Mesenchymal stem cell (in vitro differentiated cells and primary cell): Measurements from ENCODE around the gene C19orf18.
A peak's percentile ranks its signal among the peaks of the same experiment; 100 is the strongest.

Experiments
- DNase-seq: peaks from one replicate; pipeline ENCODE4 v3.0.0-alpha.2; 2013
- H2AFZ ChIP-seq: one replicate; pipeline ENCODE4 v1.6.1; 2013; ENCODE audit warnings: low read depth, mild to moderate bottlenecking, control low read depth, inconsistent platforms, low read length, moderate library complexity
- H2AK5ac ChIP-seq: 2 replicates; pipeline ENCODE4 v1.6.1; 2013; ENCODE audit warnings: low read length, moderate library complexity, mild to moderate bottlenecking, inconsistent platforms; ENCODE audit not compliant: severe bottlenecking
- H2BK120ac ChIP-seq: one replicate; pipeline ENCODE4 v1.6.1; 2013; ENCODE audit warnings: low read depth, mild to moderate bottlenecking, inconsistent platforms, low read length, moderate library complexity
- H2BK12ac ChIP-seq, 2 experiments: one replicate each; pipeline ENCODE4 v1.6.1; 2013; ENCODE audit warnings: inconsistent platforms in 2 of 2, low read length in 2 of 2, mild to moderate bottlenecking in 2 of 2, moderate library complexity in 2 of 2, control low read depth in 1 of 2
- H2BK15ac ChIP-seq: one replicate; pipeline ENCODE4 v1.6.1; 2013; ENCODE audit warnings: mild to moderate bottlenecking, low read depth, inconsistent platforms; ENCODE audit not compliant: poor library complexity, severe bottlenecking
- H2BK5ac ChIP-seq: 2 replicates; pipeline ENCODE4 v1.6.1; 2013; ENCODE audit warnings: low read depth, mild to moderate bottlenecking, low read length, control low read depth, inconsistent platforms; ENCODE audit not compliant: poor library complexity, severe bottlenecking
- H3K14ac ChIP-seq, 2 experiments: one replicate each; pipeline ENCODE4 v1.6.1; 2013; ENCODE audit warnings: inconsistent platforms in 2 of 2, low read length in 2 of 2, control low read depth in 1 of 2, mild to moderate bottlenecking in 1 of 2, moderate library complexity in 1 of 2
- H3K18ac ChIP-seq, 2 experiments: one replicate each; pipeline ENCODE4 v1.6.1; 2013; ENCODE audit warnings: inconsistent platforms in 2 of 2, low read length in 2 of 2, control low read depth in 1 of 2, low read depth in 1 of 2, mild to moderate bottlenecking in 1 of 2
- H3K23ac ChIP-seq, 2 experiments: one replicate each; pipeline ENCODE4 v1.6.1; 2013; ENCODE audit warnings: inconsistent platforms in 2 of 2, low read length in 2 of 2, mild to moderate bottlenecking in 2 of 2, moderate library complexity in 2 of 2, control low read depth in 1 of 2
- H3K27ac ChIP-seq: 2 replicates; pipeline ENCODE4 v1.5.1; 2013; ENCODE audit warnings: mild to moderate bottlenecking, moderate library complexity, low read length, control low read depth, inconsistent platforms; ENCODE audit not compliant: poor library complexity, severe bottlenecking
- H3K27me3 ChIP-seq, 2 experiments: 2 replicates each; pipeline versions ENCODE4 v1.6.1 to v1.7.0; 2013; ENCODE audit warnings: low read length in 2 of 2, mild to moderate bottlenecking in 2 of 2, moderate library complexity in 2 of 2, control low read depth in 1 of 2, inconsistent platforms in 1 of 2; ENCODE audit not compliant: control insufficient read depth in 1 of 2, insufficient read depth in 1 of 2
- H3K36me3 ChIP-seq, 2 experiments: 2 replicates each; pipeline versions ENCODE4 v1.6.1 to v1.7.0; 2013; ENCODE audit warnings: low read length in 2 of 2, control low read depth in 1 of 2, inconsistent platforms in 1 of 2, low read depth in 1 of 2, mild to moderate bottlenecking in 1 of 2; ENCODE audit not compliant: insufficient read depth in 2 of 2, control insufficient read depth in 1 of 2
- H3K4ac ChIP-seq, 2 experiments: one replicate each; pipeline ENCODE4 v1.6.1; 2013; ENCODE audit warnings: inconsistent platforms in 2 of 2, low read length in 2 of 2, mild to moderate bottlenecking in 2 of 2, moderate library complexity in 2 of 2, control low read depth in 1 of 2, low read depth in 1 of 2
- H3K4me1 ChIP-seq: 2 replicates; pipeline ENCODE4 v1.6.1; 2013; ENCODE audit warnings: low read depth, low read length, control low read depth; ENCODE audit not compliant: control insufficient read depth, insufficient read depth
- H3K4me2 ChIP-seq: 2 replicates; pipeline ENCODE4 v1.6.1; 2013; ENCODE audit warnings: low read length, mild to moderate bottlenecking, inconsistent platforms; ENCODE audit not compliant: poor library complexity, severe bottlenecking
- H3K4me3 ChIP-seq, 2 experiments: 2 replicates each; pipeline versions ENCODE4 v1.5.1 to v1.7.0; 2013; ENCODE audit warnings: low read length in 2 of 2, mild to moderate bottlenecking in 2 of 2, control low read depth in 1 of 2, low read depth in 1 of 2; ENCODE audit not compliant: insufficient read depth in 1 of 2
- H3K79me1 ChIP-seq: replicated peaks from 2 replicates; pipeline ENCODE4 v1.6.1; 2013; ENCODE audit warnings: mild to moderate bottlenecking, control low read depth, low read length, inconsistent platforms; ENCODE audit not compliant: poor library complexity, severe bottlenecking
- H3K9ac ChIP-seq: 2 replicates; pipeline ENCODE4 v1.7.0; 2013; ENCODE audit warnings: mild to moderate bottlenecking, low read length, moderate library complexity
- H3K9me3 ChIP-seq: 2 replicates; pipeline ENCODE4 v1.7.0; 2013; ENCODE audit warnings: mild to moderate bottlenecking, low read length; ENCODE audit not compliant: control insufficient read depth
- H4K8ac ChIP-seq: one replicate; pipeline ENCODE4 v1.6.1; 2013; ENCODE audit warnings: inconsistent platforms, mild to moderate bottlenecking, low read length, moderate library complexity
- H4K91ac ChIP-seq: one replicate; pipeline ENCODE4 v1.6.1; 2013; ENCODE audit warnings: mild to moderate bottlenecking, low read length, inconsistent platforms
- WGBS: methylation state at CpG from one replicate; pipeline ENCODE4 v1.1.7; 2013; ENCODE audit warnings: mixed read lengths; 5-methylcytosine and 5-hydroxymethylcytosine counted together

C19orf18 gene

DNA sequence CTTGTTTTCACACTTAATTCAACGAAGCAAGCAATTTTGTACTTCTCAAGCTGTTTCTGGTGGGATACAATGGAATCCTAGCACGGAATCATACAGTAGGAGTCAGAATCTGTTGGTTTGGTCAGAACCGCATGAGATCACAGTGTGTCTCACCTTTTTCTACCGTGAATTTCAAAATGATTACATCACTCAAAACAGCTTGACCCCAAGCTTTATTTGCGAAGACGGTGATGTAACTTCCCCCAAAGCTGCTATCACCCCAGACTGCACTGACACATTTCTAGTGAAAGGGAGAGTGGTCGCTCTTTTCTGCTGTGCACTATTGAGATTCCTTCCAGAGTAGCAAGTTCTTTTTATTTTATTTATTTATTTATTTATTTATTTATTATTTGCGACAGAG lies 9.6 kb downstream of the C19orf18 start:
- no peak overlapping the region for H3K27ac ChIP-seq
- H3K18ac ChIP-seq, result no peak overlapping the region
- no peak overlapping the region for H2BK15ac ChIP-seq
- no peak overlapping the region for H2BK5ac ChIP-seq
- H3K9ac ChIP-seq, result no peak overlapping the region
- no peak overlapping the region for H4K91ac ChIP-seq
- H3K4ac ChIP-seq, result no peak overlapping the region
- no peak overlapping the region for H3K23ac ChIP-seq
- no peak overlapping the region for H2BK12ac ChIP-seq
- H3K4me3 ChIP-seq, result peak overlapping the region in 1 of 2 experiments; percentile 53
- H3K27me3 ChIP-seq, result no peaks in the 10 kb centered on the region
- no peak overlapping the region for H2AFZ ChIP-seq
- WGBS, result 82% methylated on average over 7 of the region's 8 CpGs
- no peaks in the 10 kb centered on the region for H3K79me1 ChIP-seq
- no peak overlapping the region for H2AK5ac ChIP-seq
- DNase-seq, result no peak
- peaks cover 79% of the 10 kb centered on the region for H3K9me3 ChIP-seq
- H3K36me3 ChIP-seq, result peaks cover 11 to 26% of the 10 kb centered on the region in 2 experiments
- no peak overlapping the region for H3K14ac ChIP-seq
- H3K4me1 ChIP-seq, result no peaks in the 10 kb centered on the region
- no peak overlapping the region for H3K4me2 ChIP-seq
- H4K8ac ChIP-seq, result no peak overlapping the region
- no peak overlapping the region for H2BK120ac ChIP-seq

DNA sequence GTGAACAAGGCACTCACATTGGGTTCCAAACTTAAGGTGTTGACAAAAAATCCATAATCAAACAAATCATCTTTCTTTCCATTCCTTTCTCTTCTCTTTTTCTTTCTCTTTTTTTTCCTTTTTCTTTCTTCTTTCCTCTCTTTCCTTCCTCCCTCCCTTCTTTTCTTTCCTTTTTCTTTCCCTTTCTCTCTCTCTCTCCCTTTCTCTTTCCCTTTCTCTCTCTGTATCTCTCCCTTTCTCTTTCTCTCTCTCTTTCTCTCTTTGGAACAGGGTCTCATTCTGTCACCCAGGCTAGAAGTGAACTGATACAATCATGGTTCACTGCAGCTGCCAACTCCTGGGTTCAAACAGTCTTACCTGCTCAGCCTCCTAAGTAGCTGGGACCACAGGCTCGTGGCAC lies 12.5 kb downstream of the C19orf18 start:
- 64% methylated on average over 1 of the region's 1 CpG for WGBS

DNA sequence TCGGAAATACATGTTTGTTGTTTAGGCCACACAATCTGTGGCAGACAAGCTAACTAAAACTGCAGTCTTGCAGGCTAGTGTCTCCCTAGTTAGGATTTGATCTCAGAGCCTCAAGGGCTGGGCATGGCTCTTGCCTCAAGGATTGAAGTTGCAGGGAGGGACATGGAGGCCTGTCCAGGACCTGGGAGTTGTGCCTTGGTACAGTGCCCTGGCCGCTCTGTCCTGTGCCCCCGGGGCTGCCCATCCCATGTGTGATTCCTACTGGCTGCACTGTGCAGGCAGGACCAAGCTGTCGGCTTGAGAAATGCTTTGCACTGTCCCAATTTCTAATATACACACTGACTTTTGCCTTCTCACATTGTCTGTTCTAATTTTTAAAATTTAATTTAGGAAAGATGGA lies 19.3 kb downstream of the C19orf18 start:
- Histone ChIP-seq H2BK120ac (no peak overlapping the region), H3K36me3 (no peaks in the 10 kb centered on the region), H4K91ac (no peak overlapping the region), H2BK15ac (no peak overlapping the region), H3K4me1 (no peaks in the 10 kb centered on the region), H3K4ac (no peak overlapping the region), H2BK12ac (no peak overlapping the region), H2AK5ac (no peak overlapping the region), H3K27me3 (no peaks in the 10 kb centered on the region), H4K8ac (no peak overlapping the region), H3K18ac (no peak overlapping the region), H3K14ac (no peak overlapping the region), H3K27ac (no peak overlapping the region), H2AFZ (no peak overlapping the region), H3K23ac (no peak overlapping the region), H3K79me1 (no peaks in the 10 kb centered on the region), H3K9me3 (peaks cover 63% of the 10 kb centered on the region), H3K4me3 (no peak overlapping the region), H2BK5ac (no peak overlapping the region), H3K4me2 (no peak overlapping the region), H3K9ac (no peak overlapping the region)
- WGBS, result 81% methylated on average over 3 of the region's 4 CpGs
- DNase-seq, result no peak

More for the DNA sequence above, 12.5 kb downstream of the C19orf18 start:
- H3K36me3 ChIP-seq, result peaks cover 3 to 15% of the 10 kb centered on the region in 2 experiments
- H3K14ac ChIP-seq, result no peak overlapping the region
- H3K79me1 ChIP-seq, result no peaks in the 10 kb centered on the region
- no peak overlapping the region for H3K23ac ChIP-seq
- no peak overlapping the region for H4K91ac ChIP-seq
- H3K9ac ChIP-seq, result no peak overlapping the region
- no peak overlapping the region for H2BK120ac ChIP-seq
- no peak overlapping the region for H2AK5ac ChIP-seq
- H3K18ac ChIP-seq, result no peak overlapping the region
- no peak overlapping the region for H2BK12ac ChIP-seq
- DNase-seq, result no peak
- no peaks in the 10 kb centered on the region for H3K4me1 ChIP-seq
- no peak overlapping the region for H3K4me2 ChIP-seq
- no peak overlapping the region for H4K8ac ChIP-seq
- peak overlapping the region in 1 of 2 experiments; percentile 47 for H3K4me3 ChIP-seq
- no peak overlapping the region for H2BK5ac ChIP-seq
- no peak overlapping the region for H2AFZ ChIP-seq
- H3K27ac ChIP-seq, result no peak overlapping the region
- H2BK15ac ChIP-seq, result no peak overlapping the region
- peaks cover 79% of the 10 kb centered on the region for H3K9me3 ChIP-seq
- no peak overlapping the region for H3K4ac ChIP-seq
- no peaks in the 10 kb centered on the region for H3K27me3 ChIP-seq

DNA sequence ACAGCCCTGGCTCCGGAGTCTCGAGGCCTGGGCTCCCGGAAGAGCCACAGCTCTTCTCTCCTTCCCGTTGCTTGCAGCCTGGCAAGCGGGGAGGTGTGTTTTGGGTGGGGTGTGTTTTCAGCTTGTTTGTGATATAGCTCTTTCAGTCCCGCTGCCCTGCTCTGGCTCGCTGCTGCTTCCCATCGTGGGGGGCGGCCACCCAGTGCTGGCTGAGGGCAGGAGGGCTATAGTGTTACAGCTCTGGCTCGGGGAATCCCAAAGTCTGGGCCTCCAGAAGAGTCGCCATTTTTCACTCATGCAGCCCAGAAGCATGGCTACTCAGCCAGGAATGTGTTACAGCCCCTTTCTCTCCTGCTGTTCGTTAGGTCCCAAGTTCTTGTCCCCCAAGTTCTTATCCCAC lies 24.6 kb downstream of the C19orf18 start:
- Histone ChIP-seq H3K4me2 (no peak overlapping the region), H3K9me3 (peaks cover 30% of the 10 kb centered on the region), H4K8ac (no peak overlapping the region), H3K4me1 (peaks cover 7% of the 10 kb centered on the region), H3K79me1 (peaks cover 14% of the 10 kb centered on the region), H3K9ac (no peak overlapping the region), H2BK15ac (no peak overlapping the region), H2BK12ac (no peak overlapping the region), H3K27ac (no peak overlapping the region), H3K27me3 (no peaks in the 10 kb centered on the region), H2AFZ (no peak overlapping the region), H2AK5ac (no peak overlapping the region), H3K36me3 (no peaks in the 10 kb centered on the region), H3K4me3 (no peak overlapping the region), H3K18ac (no peak overlapping the region), H3K4ac (no peak overlapping the region), H3K23ac (no peak overlapping the region), H4K91ac (no peak overlapping the region), H2BK5ac (no peak overlapping the region), H3K14ac (no peak overlapping the region), H2BK120ac (no peak overlapping the region)
- no peak for DNase-seq
- WGBS, result 90% methylated on average over 12 of the region's 12 CpGs
